K562 (cell line): ENCODE results near the gene PIK3CB.

ENCODE experiments used
- ELF1 ChIP-seq: fragments of 200-800 bp; sonication (Bioruptor generic); IDR thresholded peaks from 2 replicates; pipeline ENCODE4 v1.6.1; 2016; ENCODE audit warnings: missing genetic modification characterization, missing compliant biosample characterization
- IRF2 ChIP-seq: sonication (generic); formaldehyde crosslinking; IDR thresholded peaks from 2 replicates; pipeline ENCODE4 v1.8.1; 2022; ENCODE audit warnings: mild to moderate bottlenecking, missing genetic modification reagents
- JUND ChIP-seq, 2 experiments: IDR thresholded peaks; 2 replicates in 1 of 2; 3 replicates in 1 of 2; pipeline ENCODE4 v1.6.1; 2011; ENCODE audit warnings: borderline replicate concordance in 2 of 2, low read depth in 2 of 2, low read length in 2 of 2, improper control_type of control experiment in 1 of 2, missing biosample characterization in 1 of 2, missing genetic modification characterization in 1 of 2, missing genetic modification reagents in 1 of 2
- MYNN ChIP-seq, 2 experiments: sonication (generic); formaldehyde crosslinking in 1 of 2; IDR thresholded peaks; 2 replicates each; pipeline versions ENCODE4 v1.5.0 to v1.6.1; 2016 to 2020; ENCODE audit warnings: antibody characterized with exemption in 1 of 2, missing genetic modification reagents in 1 of 2
- NRF1 ChIP-seq, 2 experiments: fragments of 450-650 bp; IDR thresholded peaks in 1 of 2; conservative IDR thresholded peaks in 1 of 2; 2 replicates each; pipeline ENCODE4 v1.6.1; 2014; ENCODE audit warnings: mild to moderate bottlenecking in 2 of 2
- ZNF165 ChIP-seq: fragments of 250-450 bp; sonication (Bioruptor Pico); IDR thresholded peaks from 2 replicates; pipeline ENCODE4 v1.4.0; 2020; ENCODE audit warnings: borderline replicate concordance
- ZNF324 ChIP-seq: fragments of 250-450 bp; sonication (Bioruptor Pico); IDR thresholded peaks from 2 replicates; pipeline ENCODE4 v1.4.0; 2020; ENCODE audit warnings: mild to moderate bottlenecking
- ZSCAN32 ChIP-seq: fragments of 450-650 bp; formaldehyde crosslinking; IDR thresholded peaks from 2 replicates; pipeline ENCODE4 v1.4.0; 2020; ENCODE audit warnings: mild to moderate bottlenecking, moderate library complexity
- TF ChIP-seq, protein P1 (sequence below): fragments of 250-450 bp; sonication (Bioruptor Pico); IDR thresholded peaks from 2 replicates; pipeline ENCODE4 v1.5.0; 2021; ENCODE audit warnings: mild to moderate bottlenecking, borderline replicate concordance

DNA sequence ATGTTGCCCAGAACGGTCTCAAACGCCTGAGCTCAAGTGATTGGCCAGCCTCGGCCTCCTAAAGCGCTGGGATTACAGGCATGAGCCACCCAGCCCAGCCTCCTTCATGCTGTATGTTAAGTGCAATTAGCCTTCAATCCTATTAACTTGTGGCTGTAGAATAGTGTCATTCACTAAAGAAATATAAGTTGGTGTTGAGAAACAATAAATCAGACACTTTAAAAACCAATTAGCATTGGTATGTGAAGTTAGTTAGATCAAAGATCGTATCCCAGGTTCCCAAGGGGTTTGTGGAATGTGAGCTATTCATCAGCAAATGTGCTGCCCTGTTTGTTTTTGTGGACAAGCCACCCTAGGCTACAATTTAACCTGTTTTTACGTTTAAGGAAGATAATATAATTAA is 11.0 kb upstream of the PIK3CB start:
- TF ChIP-seq, protein P1, sequence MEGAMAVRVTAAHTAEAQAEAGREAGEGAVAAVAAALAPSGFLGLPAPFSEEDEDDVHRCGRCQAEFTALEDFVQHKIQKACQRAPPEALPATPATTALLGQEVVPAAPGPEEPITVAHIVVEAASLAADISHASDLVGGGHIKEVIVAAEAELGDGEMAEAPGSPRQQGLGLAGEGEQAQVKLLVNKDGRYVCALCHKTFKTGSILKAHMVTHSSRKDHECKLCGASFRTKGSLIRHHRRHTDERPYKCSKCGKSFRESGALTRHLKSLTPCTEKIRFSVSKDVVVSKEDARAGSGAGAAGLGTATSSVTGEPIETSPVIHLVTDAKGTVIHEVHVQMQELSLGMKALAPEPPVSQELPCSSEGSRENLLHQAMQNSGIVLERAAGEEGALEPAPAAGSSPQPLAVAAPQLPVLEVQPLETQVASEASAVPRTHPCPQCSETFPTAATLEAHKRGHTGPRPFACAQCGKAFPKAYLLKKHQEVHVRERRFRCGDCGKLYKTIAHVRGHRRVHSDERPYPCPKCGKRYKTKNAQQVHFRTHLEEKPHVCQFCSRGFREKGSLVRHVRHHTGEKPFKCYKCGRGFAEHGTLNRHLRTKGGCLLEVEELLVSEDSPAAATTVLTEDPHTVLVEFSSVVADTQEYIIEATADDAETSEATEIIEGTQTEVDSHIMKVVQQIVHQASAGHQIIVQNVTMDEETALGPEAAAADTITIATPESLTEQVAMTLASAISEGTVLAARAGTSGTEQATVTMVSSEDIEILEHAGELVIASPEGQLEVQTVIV, result no peak
- TF ChIP-seq ZSCAN32 (CRISPR knock-in tag) (no peak), IRF2 (CRISPR knock-in tag) (no peak), ZNF165 (CRISPR knock-in tag) (no peak), ELF1 (tag) (no peak), NRF1 (conservative IDR thresholded peaks at IDR 0.05 in 1 of 2, IDR thresholded peaks at IDR 0.05 in 1 of 2) (no peak), MYNN (IDR thresholded peaks at IDR 0.05) (no peak), MYNN (CRISPR knock-in tag; IDR thresholded peaks at IDR 0.05) (no peak), ZNF324 (CRISPR knock-in tag) (no peak), JUND (IDR thresholded peaks at IDR 0.05; ENCODE audit: borderline replicate concordance, low read depth, low read length) (no peak), JUND (tag; IDR thresholded peaks at IDR 0.05; ENCODE audit: borderline replicate concordance, low read depth, low read length) (no peak)
